ENCODE data around the gene PLCG2.

Gene PLCG2

GRCh38 chr16:81834868-81835267 is 55.8 kb downstream of the PLCG2 start:
- no peaks in the 10 kb centered on the region for H3K36me3 ChIP-seq
- H3K9me3 ChIP-seq: no peaks in the 10 kb centered on the region
- H3K27me3 ChIP-seq: no peaks in the 10 kb centered on the region
- H3K4me3 ChIP-seq (ENCODE audit: low read depth, low read length): no peak overlapping the region
- no peak for TF ChIP-seq CTCF (IDR thresholded peaks at IDR 0.05; ENCODE audit: low read depth, low read length)
- no peak for DNase-seq
- H3K4me1 ChIP-seq: no peaks in the 10 kb centered on the region

GRCh38 chr16:81836279-81837054 is 57.4 kb downstream of the PLCG2 start:
- no peak for DNase-seq
- Histone ChIP-seq H3K4me3 (ENCODE audit: low read depth, low read length) (no peak overlapping the region), H3K4me1 (no peaks in the 10 kb centered on the region), H3K9me3 (no peaks in the 10 kb centered on the region), H3K27me3 (no peaks in the 10 kb centered on the region), H3K36me3 (no peaks in the 10 kb centered on the region)
- no peak for TF ChIP-seq CTCF (IDR thresholded peaks at IDR 0.05; ENCODE audit: low read depth, low read length)

GRCh38 chr16:81837312-81837751 is 58.2 kb downstream of the PLCG2 start:
- Histone ChIP-seq H3K4me1 (no peaks in the 10 kb centered on the region), H3K36me3 (no peaks in the 10 kb centered on the region), H3K27me3 (0 out of 2 replicates have a peak, but pooled peaks cover 4% of the 10 kb centered on the region), H3K4me3 (ENCODE audit: low read depth, low read length) (no peak overlapping the region), H3K9me3 (no peaks in the 10 kb centered on the region)
- no peak for TF ChIP-seq CTCF (IDR thresholded peaks at IDR 0.05; ENCODE audit: low read depth, low read length)
- no peak for DNase-seq

- H3K4me3 ChIP-seq (ENCODE audit: low read depth, low read length): no peak overlapping the region
- DNase-seq: no peak
- H3K36me3 ChIP-seq: no peaks in the 10 kb centered on the region
- no peaks in the 10 kb centered on the region for H3K4me1 ChIP-seq
- no peaks in the 10 kb centered on the region for H3K9me3 ChIP-seq
- TF ChIP-seq CTCF (IDR thresholded peaks at IDR 0.05; ENCODE audit: low read depth, low read length): no peak
- peaks cover 11% of the 10 kb centered on the region; the same call in 1 of the 2 replicates for H3K27me3 ChIP-seq
Measured at GRCh38 chr16:81838794-81839193, 59.7 kb downstream of the PLCG2 start.

- no peak for TF ChIP-seq CTCF (IDR thresholded peaks at IDR 0.05; ENCODE audit: low read depth, low read length)
- no peak for DNase-seq
Measured at GRCh38 chr16:81841722-81842121, 62.6 kb downstream of the PLCG2 start.

GRCh38 chr16:81842564-81843242 is 63.6 kb downstream of the PLCG2 start:
- TF ChIP-seq CTCF (IDR thresholded peaks at IDR 0.05; ENCODE audit: low read depth, low read length): no peak
- no peak overlapping the region for H3K4me3 ChIP-seq (ENCODE audit: low read depth, low read length)
- peaks cover 11% of the 10 kb centered on the region; the same call in 1 of the 2 replicates for H3K27me3 ChIP-seq
- no peaks in the 10 kb centered on the region for H3K9me3 ChIP-seq
- no peak for DNase-seq
- no peaks in the 10 kb centered on the region for H3K36me3 ChIP-seq
- no peaks in the 10 kb centered on the region for H3K4me1 ChIP-seq

More at GRCh38 chr16:81841722-81842121, 62.6 kb downstream of the PLCG2 start:
- H3K9me3 ChIP-seq: no peaks in the 10 kb centered on the region
- no peaks in the 10 kb centered on the region for H3K4me1 ChIP-seq
- H3K27me3 ChIP-seq: peaks cover 11% of the 10 kb centered on the region; the same call in 1 of the 2 replicates
- H3K4me3 ChIP-seq (ENCODE audit: low read depth, low read length): no peak overlapping the region
- H3K36me3 ChIP-seq: no peaks in the 10 kb centered on the region

Data from BE2C (cell line).